ENCODE measurements around the gene ZNF554. TPM values are rescaled to one million over a fixed set of nuclear protein-coding genes. Genes with fewer than 3 reads are reported as not detected.

The ZNF554 gene
- polyA plus RNA-seq, 1 of the 3 experiments (the other 2 are of a cell fraction) = 1.7 TPM

DNA sequence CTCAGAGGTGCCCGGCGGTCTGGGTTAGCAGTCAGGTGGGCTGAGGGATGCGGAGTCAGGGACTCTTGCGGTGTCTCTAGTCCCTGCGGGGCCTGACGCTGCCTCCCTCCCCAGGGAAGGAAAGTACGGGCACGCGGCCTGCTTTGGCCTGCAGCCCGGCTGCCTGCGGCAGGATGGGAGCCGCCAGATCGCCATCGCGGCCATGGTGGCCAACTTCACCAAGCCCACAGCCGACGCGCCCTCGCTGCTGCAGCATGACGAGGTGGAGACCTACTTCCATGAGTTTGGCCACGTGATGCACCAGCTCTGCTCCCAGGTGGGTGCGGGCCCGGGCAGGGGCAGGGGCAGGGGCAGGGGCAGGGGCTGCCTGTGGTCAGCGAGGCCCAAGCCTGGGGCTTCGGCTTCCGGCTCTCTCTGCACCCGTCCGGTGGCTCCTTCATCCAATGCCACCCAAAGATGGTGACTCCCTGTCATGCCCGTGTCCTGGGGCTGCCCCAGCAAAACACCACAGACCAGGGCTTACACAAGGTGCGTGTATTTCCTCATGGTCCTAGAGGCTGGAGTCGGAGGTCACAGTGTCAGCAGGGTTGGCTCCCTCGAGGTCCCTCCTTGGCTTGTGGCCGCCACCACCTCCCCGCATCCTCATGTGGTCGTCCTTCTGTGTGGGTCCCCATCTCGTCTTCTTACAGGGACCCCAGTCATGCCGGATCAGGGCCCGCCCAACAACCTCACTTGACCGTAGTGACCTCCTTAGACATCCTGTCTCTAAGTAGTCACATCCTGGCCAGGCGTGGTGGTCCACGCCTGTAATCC, 11.3 kb upstream of the ZNF554 start:
- ChIA-PET CTCF (no interaction called here), POLR2A (no interaction called here)
- H3F3A ChIP-seq (replicated peaks; ENCODE audit: insufficient read depth) = no peaks in the 10 kb centered on the region
- no peaks in the 10 kb centered on the region for H3K9me2 ChIP-seq
- 98% methylated on average over 10 of the region's 41 CpGs for WGBS (ENCODE audit: low lambda C conversion rate)
- no peaks in the 10 kb centered on the region for H3K9me3 ChIP-seq
- peaks cover 3 to 79% of the 10 kb centered on the region in 2 experiments for H3K36me3 ChIP-seq (replicated peaks in 1 of 2; ENCODE audit: control insufficient read depth in 1 of 2, insufficient read depth in 2 of 2, low read length in 1 of 2)
- peaks cover 0 to 13% of the 10 kb centered on the region in 2 experiments; a peak in 1 of 4 replicates for H3K4me1 ChIP-seq (ENCODE audit: control insufficient read depth in 1 of 2, insufficient read depth in 2 of 2, low read depth in 1 of 2, low read length in 1 of 2)
- H3K4me3 ChIP-seq (ENCODE audit: low read depth in 2 of 2, low read length in 1 of 2) = no peak overlapping the region
- TF ChIP-seq, protein P1, sequence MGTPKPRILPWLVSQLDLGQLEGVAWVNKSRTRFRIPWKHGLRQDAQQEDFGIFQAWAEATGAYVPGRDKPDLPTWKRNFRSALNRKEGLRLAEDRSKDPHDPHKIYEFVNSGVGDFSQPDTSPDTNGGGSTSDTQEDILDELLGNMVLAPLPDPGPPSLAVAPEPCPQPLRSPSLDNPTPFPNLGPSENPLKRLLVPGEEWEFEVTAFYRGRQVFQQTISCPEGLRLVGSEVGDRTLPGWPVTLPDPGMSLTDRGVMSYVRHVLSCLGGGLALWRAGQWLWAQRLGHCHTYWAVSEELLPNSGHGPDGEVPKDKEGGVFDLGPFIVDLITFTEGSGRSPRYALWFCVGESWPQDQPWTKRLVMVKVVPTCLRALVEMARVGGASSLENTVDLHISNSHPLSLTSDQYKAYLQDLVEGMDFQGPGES (IDR thresholded peaks at IDR 0.05; ENCODE audit: low read depth, low read length) = no peak
- TF ChIP-seq GATA2 (CRISPR knock-in tag; IDR thresholded peaks at IDR 0.05) = no peak
- no peak for TF ChIP-seq CHD2 (IDR thresholded peaks at IDR 0.05; ENCODE audit: low read length, partially characterized antibody)
- H3K27me3 ChIP-seq (ENCODE audit: insufficient read depth) = no peaks in the 10 kb centered on the region
- H3K9ac ChIP-seq = no peak overlapping the region
- H2AFZ ChIP-seq (ENCODE audit: low read depth) = no peak overlapping the region
- no peaks in the 10 kb centered on the region for H4K20me1 ChIP-seq (ENCODE audit: insufficient read depth)
- H3K79me2 ChIP-seq (ENCODE audit: insufficient read depth) = no peaks in the 10 kb centered on the region
- DNase-seq = peak; percentile 9
- H3K4me2 ChIP-seq = no peak overlapping the region
- H3K27ac ChIP-seq (ENCODE audit: low read depth in 2 of 2, low read length in 1 of 2) = no peak overlapping the region

DNA sequence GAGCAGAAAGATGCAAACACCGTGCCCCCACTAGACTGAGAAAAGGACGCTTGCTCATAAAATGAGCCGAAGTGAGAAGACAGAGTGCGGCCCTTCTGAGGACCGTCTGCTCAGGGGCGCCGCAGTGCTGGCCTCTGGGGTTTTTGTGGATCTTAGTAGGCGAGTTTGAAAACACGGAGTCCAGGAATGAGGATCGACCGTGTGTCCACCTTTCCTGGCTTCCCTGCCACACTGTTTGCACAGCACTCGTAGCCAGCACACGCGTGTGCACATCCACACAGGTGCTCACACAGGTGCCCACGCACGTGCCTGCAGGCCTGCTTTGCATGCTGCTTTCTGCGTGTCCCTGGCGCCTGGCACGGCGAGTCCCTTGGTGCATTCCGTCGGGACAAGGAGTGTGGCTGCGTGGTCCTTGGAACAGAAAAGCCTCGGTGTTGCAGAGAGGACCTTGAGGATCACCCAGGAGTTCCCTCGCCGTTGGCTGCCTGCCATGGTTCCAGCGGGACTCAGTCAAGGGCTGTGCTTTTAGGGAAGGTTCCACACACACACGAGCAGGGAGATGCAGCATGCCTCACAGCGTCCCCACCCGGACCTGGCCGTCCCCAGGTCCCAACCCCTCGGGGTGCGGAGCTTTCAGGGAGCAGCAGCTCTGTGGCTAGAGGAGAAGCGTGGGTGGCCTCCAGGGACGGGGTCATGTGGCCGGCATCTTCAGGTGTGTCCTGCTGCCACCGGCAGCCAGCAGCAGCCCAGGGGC, 10.1 kb upstream of the ZNF554 start:
- peaks cover 3 to 71% of the 10 kb centered on the region in 2 experiments for H3K36me3 ChIP-seq (replicated peaks in 1 of 2; ENCODE audit: control insufficient read depth in 1 of 2, insufficient read depth in 2 of 2, low read length in 1 of 2)
- no peak overlapping the region for H3K9ac ChIP-seq
- CTCF ChIA-PET = interaction anchor here (1.6 kb wide), 1 partner anchor 10 kb away, joined by 9 read pairs; the partner anchor contains the start of gene ZNF554
- H3K9me2 ChIP-seq = no peaks in the 10 kb centered on the region
- H3F3A ChIP-seq (replicated peaks; ENCODE audit: insufficient read depth) = no peaks in the 10 kb centered on the region
- H3K27ac ChIP-seq (ENCODE audit: low read depth in 2 of 2, low read length in 1 of 2) = no peak overlapping the region
- no peaks in the 10 kb centered on the region for H3K79me2 ChIP-seq (ENCODE audit: insufficient read depth)
- H4K20me1 ChIP-seq (ENCODE audit: insufficient read depth) = no peaks in the 10 kb centered on the region
- H2AFZ ChIP-seq (ENCODE audit: low read depth) = no peak overlapping the region
- H3K9me3 ChIP-seq = no peaks in the 10 kb centered on the region
- POLR2A ChIA-PET = no interaction called here
- no peak overlapping the region for H3K4me3 ChIP-seq (ENCODE audit: low read depth in 2 of 2, low read length in 1 of 2)
- 91% methylated on average over 22 of the region's 37 CpGs for WGBS (ENCODE audit: low lambda C conversion rate)
- peaks cover 0 to 23% of the 10 kb centered on the region in 2 experiments; a peak in 1 of 4 replicates for H3K4me1 ChIP-seq (ENCODE audit: control insufficient read depth in 1 of 2, insufficient read depth in 2 of 2, low read depth in 1 of 2, low read length in 1 of 2)
- H3K27me3 ChIP-seq (ENCODE audit: insufficient read depth) = no peaks in the 10 kb centered on the region
- peak; percentile 8 for DNase-seq
- H3K4me2 ChIP-seq = no peak overlapping the region
- TF ChIP-seq, protein P2, sequence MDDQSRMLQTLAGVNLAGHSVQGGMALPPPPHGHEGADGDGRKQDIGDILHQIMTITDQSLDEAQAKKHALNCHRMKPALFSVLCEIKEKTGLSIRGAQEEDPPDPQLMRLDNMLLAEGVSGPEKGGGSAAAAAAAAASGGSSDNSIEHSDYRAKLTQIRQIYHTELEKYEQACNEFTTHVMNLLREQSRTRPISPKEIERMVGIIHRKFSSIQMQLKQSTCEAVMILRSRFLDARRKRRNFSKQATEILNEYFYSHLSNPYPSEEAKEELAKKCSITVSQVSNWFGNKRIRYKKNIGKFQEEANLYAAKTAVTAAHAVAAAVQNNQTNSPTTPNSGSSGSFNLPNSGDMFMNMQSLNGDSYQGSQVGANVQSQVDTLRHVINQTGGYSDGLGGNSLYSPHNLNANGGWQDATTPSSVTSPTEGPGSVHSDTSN (IDR thresholded peaks at IDR 0.05) = no peak
- TF ChIP-seq GABPA (IDR thresholded peaks at IDR 0.05; ENCODE audit: low read depth) (no peak), FOXJ3 (CRISPR knock-in tag; IDR thresholded peaks at IDR 0.05) (no peak), SMC3 (IDR thresholded peaks at IDR 0.05; ENCODE audit: low read depth, low read length) (no peak), RXRA (IDR thresholded peaks at IDR 0.05; ENCODE audit: borderline replicate concordance, low read depth) (no peak), CTCF (IDR thresholded peaks at IDR 0.05) (no peak), EP300 (IDR thresholded peaks at IDR 0.05; ENCODE audit: borderline replicate concordance in 1 of 2, low read depth in 1 of 2, low read length in 1 of 2) (no peak), USF2 (IDR thresholded peaks at IDR 0.05; ENCODE audit: borderline replicate concordance, low read depth, low read length) (no peak), ELF1 (IDR thresholded peaks at IDR 0.05) (no peak), GATA2 (CRISPR knock-in tag; IDR thresholded peaks at IDR 0.05) (no peak)
- TF ChIP-seq, protein P3, sequence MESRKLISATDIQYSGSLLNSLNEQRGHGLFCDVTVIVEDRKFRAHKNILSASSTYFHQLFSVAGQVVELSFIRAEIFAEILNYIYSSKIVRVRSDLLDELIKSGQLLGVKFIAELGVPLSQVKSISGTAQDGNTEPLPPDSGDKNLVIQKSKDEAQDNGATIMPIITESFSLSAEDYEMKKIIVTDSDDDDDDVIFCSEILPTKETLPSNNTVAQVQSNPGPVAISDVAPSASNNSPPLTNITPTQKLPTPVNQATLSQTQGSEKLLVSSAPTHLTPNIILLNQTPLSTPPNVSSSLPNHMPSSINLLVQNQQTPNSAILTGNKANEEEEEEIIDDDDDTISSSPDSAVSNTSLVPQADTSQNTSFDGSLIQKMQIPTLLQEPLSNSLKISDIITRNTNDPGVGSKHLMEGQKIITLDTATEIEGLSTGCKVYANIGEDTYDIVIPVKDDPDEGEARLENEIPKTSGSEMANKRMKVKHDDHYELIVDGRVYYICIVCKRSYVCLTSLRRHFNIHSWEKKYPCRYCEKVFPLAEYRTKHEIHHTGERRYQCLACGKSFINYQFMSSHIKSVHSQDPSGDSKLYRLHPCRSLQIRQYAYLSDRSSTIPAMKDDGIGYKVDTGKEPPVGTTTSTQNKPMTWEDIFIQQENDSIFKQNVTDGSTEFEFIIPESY (IDR thresholded peaks at IDR 0.05; ENCODE audit: borderline replicate concordance, low read depth) = no peak
- TF ChIP-seq, protein P1 (IDR thresholded peaks at IDR 0.05; ENCODE audit: low read depth, low read length) = no peak
